Panc1 (cell line): ENCODE measurements around the gene RPP25L.
A peak's percentile ranks its signal among the peaks of the same experiment; 100 is the strongest.

Experiments
- CTCF ChIP-seq: fragments of 450-650 bp; IDR thresholded peaks from 2 replicates; pipeline ENCODE4 v1.5.1; 2017; ENCODE audit warnings: mild to moderate bottlenecking
- POLR2AphosphoS5 ChIP-seq: IDR thresholded peaks from 2 replicates; pipeline ENCODE4 v1.6.1; 2012; ENCODE audit warnings: mild to moderate bottlenecking, low read depth, low read length, moderate library complexity

GRCh38 chr9:34603610-34604231, 8.2 kb downstream of the RPP25L start:
- peak; percentile 92 for TF ChIP-seq CTCF
- no peak for TF ChIP-seq POLR2AphosphoS5
